HG03135 (cell line): ENCODE measurements around the gene JUN.
"Not testable (repeated sequence)": the region's sequence is repeated elsewhere in the genome, so short reads cannot be mapped to it uniquely, and the experiment has no call there.

Experiments used
- ATAC-seq: cut with Tn5 transposase; IDR thresholded peaks from one replicate; pipeline ENCODE4 v1.9.1; 2021; ENCODE audit warnings: mild to moderate bottlenecking, moderate library complexity; ENCODE audit not compliant: unreplicated experiment

JUN gene

GRCh38 chr1:58809325-58810010 is 25.6 kb upstream of the JUN start:
- no peak for ATAC-seq

GRCh38 chr1:58808077-58808476 is 24.2 kb upstream of the JUN start:
- no peak for ATAC-seq

GRCh38 chr1:58805716-58806571 is 22.1 kb upstream of the JUN start:
- ATAC-seq, result peak; percentile 54

GRCh38 chr1:58804853-58805565 is 21.2 kb upstream of the JUN start:
- no peak for ATAC-seq

GRCh38 chr1:58803858-58804257 is 20.0 kb upstream of the JUN start:
- no peak for ATAC-seq

GRCh38 chr1:58802640-58803399 is 19.0 kb upstream of the JUN start:
- ATAC-seq, result no peak

- not testable (repeated sequence) for ATAC-seq
Observed at GRCh38 chr1:58801286-58801685, 17.4 kb upstream of the JUN start.

GRCh38 chr1:58799650-58800049 is 15.8 kb upstream of the JUN start:
- ATAC-seq, result no peak

GRCh38 chr1:58798910-58799442 is 15.1 kb upstream of the JUN start:
- ATAC-seq, result no peak

GRCh38 chr1:58796416-58796815 is 12.6 kb upstream of the JUN start:
- no peak for ATAC-seq

GRCh38 chr1:58794585-58794984 is 10.7 kb upstream of the JUN start:
- ATAC-seq, result no peak

GRCh38 chr1:58792846-58793245 is 9.0 kb upstream of the JUN start:
- ATAC-seq, result no peak

- ATAC-seq, result no peak
Observed at GRCh38 chr1:58791106-58791505, 7.3 kb upstream of the JUN start.

GRCh38 chr1:58789996-58790660 is 6.3 kb upstream of the JUN start:
- no peak for ATAC-seq

- no peak for ATAC-seq
Observed at GRCh38 chr1:58789322-58789856, 5.5 kb upstream of the JUN start.

GRCh38 chr1:58788259-58788658 is 4.4 kb upstream of the JUN start:
- ATAC-seq, result no peak

- no peak for ATAC-seq
Observed at GRCh38 chr1:58786927-58787245, 3.0 kb upstream of the JUN start.

- no peak for ATAC-seq
Observed at GRCh38 chr1:58786184-58786926, 2.5 kb upstream of the JUN start.

GRCh38 chr1:58785442-58786058 is 1.7 kb upstream of the JUN start:
- ATAC-seq, result no peak
